Uterus (tissue), 4 donors: ENCODE measurements around the gene DERA. TPM values are rescaled to one million over a fixed set of nuclear protein-coding genes. Genes with fewer than 3 reads are reported as not detected.

Experiments
- DNase-seq, 2 donors: peaks; one replicate each; pipeline ENCODE4 v3.0.0-alpha.2; 2019 to 2020
- H3K27ac ChIP-seq, 2 donors: fragments of 200-600 bp; sonication (generic); 1 replicate in 1 of 2; 2 replicates in 1 of 2; pipeline ENCODE4 v1.5.1; 2016 to 2018
- H3K27me3 ChIP-seq, 2 donors: fragments of 200-600 bp; sonication (generic); one replicate each; pipeline ENCODE4 v1.5.1; 2018 to 2019; ENCODE audit warnings: control low read depth in 1 of 2
- H3K36me3 ChIP-seq, 2 donors: fragments of 200-600 bp; sonication (generic); one replicate each; pipeline ENCODE4 v1.5.1; 2019; ENCODE audit warnings: control low read depth in 1 of 2
- H3K4me1 ChIP-seq, 2 donors: fragments of 200-600 bp; sonication (generic); one replicate each; pipeline ENCODE4 v1.5.1; 2018 to 2019; ENCODE audit warnings: control low read depth in 1 of 2
- H3K4me3 ChIP-seq, 2 donors: fragments of 200-600 bp; sonication (generic); 1 replicate in 1 of 2; 2 replicates in 1 of 2; pipeline ENCODE4 v1.5.1; 2018 to 2019; ENCODE audit warnings: mild to moderate bottlenecking in 1 of 2
- H3K9me3 ChIP-seq, 2 donors: fragments of 200-600 bp; sonication (generic); one replicate each; pipeline ENCODE4 v1.5.1; 2019; ENCODE audit warnings: control low read depth in 1 of 2
- CTCF ChIP-seq, 4 experiments: fragments of 200-600 bp in 2 of 4; fragments of 450-650 bp in 2 of 4; sonication (generic) in 2 of 4; IDR thresholded peaks; one replicate each; pipeline ENCODE4 v1.5.1; 2016 to 2019; ENCODE audit warnings: antibody characterized with exemption in 4 of 4, mild to moderate bottlenecking in 2 of 4, moderate library complexity in 1 of 4
- POLR2A ChIP-seq, 2 donors: fragments of 450-650 bp; IDR thresholded peaks; one replicate each; pipeline ENCODE4 v1.6.1; 2016; ENCODE audit warnings: antibody characterized with exemption in 2 of 2, mild to moderate bottlenecking in 1 of 2, moderate library complexity in 1 of 2
- intact Hi-C: fragments of 100-400 bp; cut with DNase I; formaldehyde crosslinking; loops from one replicate; pipeline ENCODE4 v1.15.1; 2023; ENCODE audit warnings: low total_unique reads
- total RNA-seq, 4 donors: library from RNA; depleted of rRNA in 3 of 4; stranded (reverse); fragments of >200 nt in 3 of 4; gene quantifications; one replicate each; pipeline versions ENCODE4 v1.1.0 to v1.2.4, GENCODE V29; 2014 to 2023
- donor health status: DM: yes; HTN: yes; CAD: no.

DERA gene
- total RNA-seq, 4 donors from 2014 or later: 7.7 to 58.3 (median 19.2) TPM

GRCh38 chr12:15892645-15893259, 18.4 kb upstream of the DERA start:
- Histone ChIP-seq H3K27ac (no peak overlapping the region), H3K27me3 (no peaks in the 10 kb centered on the region), H3K4me3 (no peak overlapping the region), H3K4me1 (no peaks in the 10 kb centered on the region), H3K9me3 (no peaks in the 10 kb centered on the region), H3K36me3 (no peaks in the 10 kb centered on the region)
- TF ChIP-seq CTCF (IDR thresholded peaks at IDR 0.05) (no peak), POLR2A (IDR thresholded peaks at IDR 0.05) (no peak)
- intact Hi-C loops: no loop called here
- no peak for DNase-seq

DNA sequence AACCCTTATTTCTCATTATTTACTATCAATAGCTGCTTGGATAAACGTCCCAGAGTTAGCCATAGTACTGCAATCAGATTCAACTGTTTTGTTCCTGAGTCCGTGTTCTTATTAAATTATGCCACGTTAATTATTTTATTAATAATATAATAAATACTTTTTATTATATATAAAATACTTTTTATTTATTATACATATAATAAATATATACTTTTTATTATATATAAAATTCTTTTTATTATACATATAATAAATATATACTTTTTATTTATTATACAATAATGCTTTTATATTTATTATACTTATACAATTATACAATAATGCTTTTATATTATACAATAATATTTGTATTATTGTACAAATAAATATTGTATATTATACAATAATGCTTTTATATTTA, 17.9 kb upstream of the DERA start:
- no peaks in the 10 kb centered on the region for H3K27me3 ChIP-seq
- no peaks in the 10 kb centered on the region for H3K4me1 ChIP-seq
- H3K9me3 ChIP-seq: no peaks in the 10 kb centered on the region
- H3K27ac ChIP-seq: no peak overlapping the region
- no peak overlapping the region for H3K4me3 ChIP-seq
- DNase-seq: no peak
- intact Hi-C loops: no loop called here
- H3K36me3 ChIP-seq: no peaks in the 10 kb centered on the region
- TF ChIP-seq CTCF (IDR thresholded peaks at IDR 0.05) (no peak), POLR2A (IDR thresholded peaks at IDR 0.05) (no peak)

DNA sequence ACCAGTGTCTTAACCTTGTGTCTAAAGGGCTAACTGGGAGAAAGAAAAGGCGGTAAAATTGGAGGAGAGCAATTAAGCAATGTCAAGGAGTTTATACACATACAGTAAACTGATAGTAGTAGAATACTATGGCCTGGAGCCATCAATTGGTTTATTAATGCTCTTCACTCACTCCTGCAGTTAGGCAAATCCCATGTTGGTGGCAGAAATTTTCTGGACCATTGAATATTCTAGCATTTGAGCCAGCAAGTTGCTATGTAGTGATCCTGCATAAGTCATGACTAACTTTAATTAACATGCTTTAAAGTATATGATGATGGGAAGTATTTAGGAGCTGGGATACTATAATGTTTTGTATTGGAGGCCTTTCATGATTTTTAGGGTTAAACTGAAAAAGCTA, 14.3 kb upstream of the DERA start:
- intact Hi-C loops: no loop called here
- H3K27ac ChIP-seq: no peak overlapping the region
- H3K4me1 ChIP-seq: no peaks in the 10 kb centered on the region

DNA sequence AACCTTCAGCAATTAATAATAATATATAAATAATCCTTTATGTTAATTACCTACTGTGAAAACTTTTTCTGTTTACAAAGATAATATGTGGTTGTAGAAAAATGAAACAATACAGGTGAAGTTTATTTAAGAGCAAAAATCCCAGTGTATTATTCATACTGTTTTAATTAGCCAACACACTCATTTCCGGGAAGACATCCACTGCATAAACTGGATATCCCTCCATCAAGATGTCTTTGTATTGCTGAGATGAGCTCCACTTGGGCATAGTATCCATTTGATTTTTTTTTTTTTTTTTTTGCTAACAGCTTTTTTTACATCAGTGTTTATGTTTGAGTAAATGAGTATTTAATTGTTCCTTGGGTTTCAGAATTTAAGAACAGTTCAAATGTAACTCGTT, 13.7 kb upstream of the DERA start:
- no peak for TF ChIP-seq CTCF (IDR thresholded peaks at IDR 0.05)
- H3K27me3 ChIP-seq: no peaks in the 10 kb centered on the region
- no peak overlapping the region for H3K27ac ChIP-seq
- H3K36me3 ChIP-seq: no peaks in the 10 kb centered on the region
- intact Hi-C loops: no loop called here
- H3K9me3 ChIP-seq: no peaks in the 10 kb centered on the region
- H3K4me1 ChIP-seq: no peaks in the 10 kb centered on the region
- no peak for DNase-seq
- no peak overlapping the region for H3K4me3 ChIP-seq

More for the DNA sequence above, 14.3 kb upstream of the DERA start:
- H3K36me3 ChIP-seq: no peaks in the 10 kb centered on the region
- no peak for DNase-seq
- no peak overlapping the region for H3K4me3 ChIP-seq
- TF ChIP-seq CTCF (IDR thresholded peaks at IDR 0.05) (no peak), POLR2A (IDR thresholded peaks at IDR 0.05) (no peak)
- H3K9me3 ChIP-seq: no peaks in the 10 kb centered on the region
- no peaks in the 10 kb centered on the region for H3K27me3 ChIP-seq

DNA sequence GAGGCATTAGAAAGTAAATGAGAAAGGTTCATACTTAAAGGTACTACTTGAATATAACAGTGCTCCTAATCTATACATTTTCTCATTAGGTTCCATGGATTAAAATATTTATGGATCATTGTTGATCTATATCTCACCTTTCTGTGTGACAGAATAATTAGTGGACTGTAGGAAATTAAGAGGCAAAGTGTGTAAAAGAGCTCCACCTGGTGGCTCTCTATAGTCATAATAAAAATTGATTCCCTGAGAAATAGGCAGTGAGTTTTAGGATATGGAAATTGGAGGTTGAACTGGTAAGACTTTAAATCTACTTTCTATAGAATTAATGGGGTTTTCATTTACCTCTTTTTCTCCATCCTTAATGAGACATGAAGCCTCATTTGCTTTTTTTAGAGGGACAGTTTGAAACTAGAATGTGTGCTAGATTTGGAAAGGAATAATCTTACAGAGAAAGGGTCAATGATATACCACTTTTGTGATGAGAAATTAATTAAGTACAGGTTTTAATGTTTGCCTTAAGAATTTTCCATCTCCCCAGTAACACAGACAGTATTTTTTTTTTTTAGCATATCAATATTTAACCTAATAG, 11.8 kb upstream of the DERA start:
- intact Hi-C loops: no loop called here
- H3K27me3 ChIP-seq: no peaks in the 10 kb centered on the region
- no peaks in the 10 kb centered on the region for H3K36me3 ChIP-seq
- H3K9me3 ChIP-seq: no peaks in the 10 kb centered on the region
- TF ChIP-seq CTCF (IDR thresholded peaks at IDR 0.05) (peak; percentile 48 to 61 (median 58)), POLR2A (IDR thresholded peaks at IDR 0.05) (no peak)
- no peak overlapping the region for H3K4me3 ChIP-seq
- H3K4me1 ChIP-seq: no peaks in the 10 kb centered on the region
- no peak for DNase-seq
- no peak overlapping the region for H3K27ac ChIP-seq
